ENCODE results near the gene PCDH19.

The PCDH19 gene

DNA sequence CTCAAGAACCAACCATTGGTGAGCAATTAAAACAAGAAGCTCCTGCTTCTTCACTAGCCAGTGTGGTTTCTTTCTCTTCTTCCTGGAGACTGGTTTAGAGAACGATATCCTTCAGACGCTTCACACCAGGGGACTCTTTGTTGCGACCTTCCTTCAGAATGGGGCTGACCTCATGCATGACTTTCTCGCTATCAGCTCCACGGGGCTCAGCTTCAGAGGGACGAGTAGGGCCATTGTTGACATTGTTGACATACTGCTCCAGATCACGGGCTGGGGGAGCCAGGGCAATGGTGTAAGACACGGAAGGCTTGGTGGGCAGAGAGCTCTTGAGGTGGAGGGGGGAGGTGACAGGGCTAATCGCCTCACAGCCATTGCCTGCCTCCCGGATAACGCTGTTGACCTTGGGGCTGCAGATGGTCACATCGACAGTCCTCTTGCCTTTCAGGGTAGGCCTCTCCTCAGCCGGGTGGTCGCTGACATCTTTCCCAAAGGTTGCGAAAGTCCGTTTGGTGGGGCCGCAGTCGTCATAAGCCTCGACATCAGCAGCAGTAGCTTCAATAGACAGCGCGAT lies 113.8 kb downstream of the PCDH19 start:
- DNase-seq (ENCODE audit: low read depth, low spot score): no peak

DNA sequence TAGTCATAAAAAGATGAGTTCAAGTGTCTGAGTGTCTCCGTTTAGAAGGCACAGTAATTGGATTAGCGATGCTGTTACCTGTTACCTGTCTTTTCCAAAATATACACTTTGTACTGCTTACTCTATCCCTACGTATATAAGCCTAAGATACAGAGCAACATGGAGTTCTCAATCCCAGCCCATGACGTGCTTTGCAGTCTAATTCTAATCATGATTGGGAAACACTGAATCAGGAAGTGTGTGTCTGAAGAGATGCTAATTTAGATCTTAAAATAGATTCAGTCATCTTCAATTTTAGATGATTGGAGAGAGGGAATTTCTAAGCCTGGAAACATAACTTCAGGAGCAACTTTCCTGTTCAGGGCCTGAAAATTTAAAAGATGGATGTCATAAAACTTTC lies 115.1 kb downstream of the PCDH19 start:
- no peak for DNase-seq (ENCODE audit: low read depth, low spot score)

DNA sequence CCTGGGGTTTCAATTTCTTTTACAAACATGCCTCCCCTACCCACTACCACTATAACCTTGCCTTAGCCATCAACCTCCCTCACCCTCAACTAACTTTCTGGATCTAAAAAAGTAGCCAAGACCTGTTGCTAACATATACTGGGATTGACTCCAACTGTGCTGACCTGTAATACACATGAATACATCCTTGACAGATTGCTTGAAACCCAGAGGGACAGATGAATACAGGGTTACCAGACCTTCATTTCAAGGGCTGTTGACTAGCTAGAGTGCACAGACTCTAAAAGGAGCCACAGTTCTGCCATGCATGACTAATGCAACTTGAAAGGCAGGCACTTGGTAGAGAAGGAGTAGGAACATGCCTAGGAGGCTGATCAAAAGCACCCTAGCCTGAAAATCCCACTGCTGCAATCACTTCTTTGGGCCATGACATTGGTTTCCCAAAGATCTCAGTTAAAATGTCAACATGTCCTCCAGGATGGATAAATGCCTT lies 121.0 kb downstream of the PCDH19 start:
- no peak for DNase-seq (ENCODE audit: low read depth, low spot score)

DNA sequence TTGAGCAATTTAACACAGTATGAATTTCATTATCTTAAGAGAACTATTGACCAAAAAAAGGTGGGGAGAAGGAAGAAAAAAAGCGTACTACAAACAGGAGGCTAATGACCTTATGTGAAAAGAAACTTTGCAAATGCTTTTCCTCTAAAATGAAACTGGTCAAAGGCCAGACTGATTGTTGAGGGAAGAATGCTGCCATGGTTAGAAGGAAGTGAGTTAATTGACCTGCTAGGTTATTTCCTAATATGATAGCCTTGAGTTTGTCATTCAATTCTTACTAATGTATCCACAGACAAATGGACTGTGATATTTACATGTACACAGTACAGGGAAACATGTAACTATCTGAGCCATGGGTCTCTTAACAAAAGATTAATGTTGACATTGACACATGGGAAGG lies 132.8 kb downstream of the PCDH19 start:
- DNase-seq (ENCODE audit: low read depth, low spot score): no peak

DNA sequence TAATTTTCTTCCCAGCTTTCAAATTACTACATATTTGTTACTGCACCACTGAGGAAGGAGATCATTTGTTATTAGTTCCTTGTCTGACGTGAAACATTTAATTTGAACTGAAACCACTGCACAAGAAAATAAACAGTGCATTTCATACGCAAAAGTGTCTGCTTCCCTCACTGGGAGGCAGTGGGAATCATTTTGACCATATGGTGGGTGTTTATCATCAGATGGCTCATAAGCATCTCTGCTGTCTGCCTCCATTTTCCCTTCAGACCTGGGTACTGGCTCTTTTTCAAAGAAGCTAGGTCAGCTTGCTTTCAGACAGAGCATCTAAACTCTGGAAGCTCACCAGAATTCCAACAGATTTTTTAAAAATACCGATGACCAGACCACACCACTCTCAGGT lies 135.2 kb downstream of the PCDH19 start:
- no peak for DNase-seq (ENCODE audit: low read depth, low spot score)

DNA sequence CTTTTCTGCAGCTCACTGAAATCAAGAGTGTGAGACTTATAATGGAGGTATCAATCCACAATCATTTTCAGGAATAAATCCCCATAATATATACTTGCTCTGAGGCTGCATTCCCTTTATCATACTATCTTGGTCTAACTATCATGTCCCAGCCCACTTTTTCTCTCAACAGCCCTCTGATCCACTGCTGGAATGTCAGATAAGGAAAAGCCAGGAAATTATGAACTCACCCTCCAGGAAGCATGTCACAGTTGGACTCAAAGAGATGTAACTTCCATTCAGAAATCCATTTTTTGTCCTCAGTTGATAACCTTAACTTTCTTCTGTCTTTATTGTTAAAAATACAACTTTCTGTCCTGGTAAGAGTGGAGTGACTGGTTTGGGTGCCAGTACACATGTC lies 144.9 kb downstream of the PCDH19 start:
- no peak for DNase-seq (ENCODE audit: low read depth, low spot score)

DNA sequence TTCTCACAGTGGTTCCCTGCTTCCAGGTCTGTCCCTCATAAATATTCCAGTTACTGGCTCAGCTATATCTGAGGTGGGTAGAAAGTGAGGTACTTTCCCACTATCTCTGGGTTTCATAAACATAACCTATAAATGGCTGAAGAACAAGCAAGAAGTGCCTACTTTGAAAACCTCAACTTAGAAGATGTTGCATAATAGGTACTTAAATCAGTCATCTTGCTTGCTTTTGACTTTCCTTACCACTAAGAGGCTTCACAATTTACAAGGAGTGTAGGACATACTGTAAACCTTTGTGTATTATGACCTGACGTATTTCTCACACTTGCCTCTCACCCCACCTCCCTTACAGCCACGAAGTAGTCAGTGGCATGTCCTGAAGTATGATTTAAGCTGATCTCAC lies 145.9 kb downstream of the PCDH19 start:
- no peak for DNase-seq (ENCODE audit: low read depth, low spot score)

DNA sequence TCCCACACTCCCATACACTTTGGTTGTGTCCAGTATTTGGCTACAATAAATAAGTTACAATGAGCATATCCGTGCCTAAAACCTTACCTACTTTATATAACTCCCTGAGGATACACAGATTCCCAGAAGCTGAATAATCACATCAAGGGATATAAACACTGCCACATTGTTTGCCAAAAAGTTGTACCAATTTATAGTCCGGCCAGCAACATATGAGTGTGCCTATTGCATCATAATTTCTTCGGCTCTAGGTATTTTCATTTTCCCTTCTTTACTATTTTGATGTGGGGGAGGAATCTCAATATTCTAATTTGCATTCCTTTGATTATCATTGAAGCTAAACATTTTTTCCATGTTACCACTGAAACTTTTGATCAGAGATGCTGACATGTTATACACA lies 146.4 kb downstream of the PCDH19 start:
- no peak for DNase-seq (ENCODE audit: low read depth, low spot score)

DNA sequence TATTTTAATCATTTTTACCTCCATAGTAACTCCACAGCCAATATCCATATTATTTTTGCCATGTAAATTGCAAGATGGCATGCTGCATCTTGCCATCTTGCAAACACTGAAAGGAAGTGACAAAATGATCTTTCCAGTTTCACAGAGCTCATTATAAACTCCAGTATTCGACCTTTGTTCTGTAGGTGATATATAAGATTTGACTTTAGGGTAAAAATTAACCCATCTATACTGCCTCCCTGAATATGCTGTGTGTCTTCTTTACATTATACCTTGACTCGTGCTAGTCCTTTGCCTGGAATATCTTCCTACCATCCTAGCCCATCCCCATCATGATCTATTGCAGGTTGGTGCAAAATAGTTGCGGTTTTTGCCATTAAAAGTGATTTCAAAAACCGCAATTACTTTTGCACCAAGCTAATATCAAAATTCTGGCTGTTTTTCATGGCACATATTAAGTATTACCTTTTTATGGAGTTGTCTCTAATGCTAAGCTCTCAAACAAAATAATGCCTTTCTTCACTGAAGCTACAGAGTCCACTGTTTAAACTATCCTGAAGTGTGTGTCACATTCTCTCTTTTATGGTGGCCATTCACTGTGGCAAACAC lies 161.1 kb downstream of the PCDH19 start:
- no peak for DNase-seq (ENCODE audit: low read depth, low spot score)

DNA sequence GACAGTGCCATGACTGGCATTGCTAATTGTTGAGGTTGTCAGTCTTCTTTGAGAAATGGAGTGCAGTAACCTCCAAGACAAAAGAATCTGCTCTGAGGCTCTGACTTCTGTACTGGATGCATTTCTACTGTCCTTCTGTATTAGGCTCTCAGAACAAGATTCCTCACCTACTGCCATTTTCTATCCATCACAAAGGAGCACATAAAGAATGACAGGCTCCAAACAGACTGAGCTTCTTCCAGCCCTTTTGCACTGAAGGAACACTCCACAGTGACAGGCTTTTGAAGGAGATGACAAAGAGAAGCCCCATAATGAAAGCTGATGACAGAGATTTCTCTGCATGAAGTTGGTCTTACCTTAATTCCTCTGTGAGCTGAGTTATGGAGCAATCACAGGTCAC lies 162.2 kb downstream of the PCDH19 start:
- DNase-seq (ENCODE audit: low read depth, low spot score): no peak

DNA sequence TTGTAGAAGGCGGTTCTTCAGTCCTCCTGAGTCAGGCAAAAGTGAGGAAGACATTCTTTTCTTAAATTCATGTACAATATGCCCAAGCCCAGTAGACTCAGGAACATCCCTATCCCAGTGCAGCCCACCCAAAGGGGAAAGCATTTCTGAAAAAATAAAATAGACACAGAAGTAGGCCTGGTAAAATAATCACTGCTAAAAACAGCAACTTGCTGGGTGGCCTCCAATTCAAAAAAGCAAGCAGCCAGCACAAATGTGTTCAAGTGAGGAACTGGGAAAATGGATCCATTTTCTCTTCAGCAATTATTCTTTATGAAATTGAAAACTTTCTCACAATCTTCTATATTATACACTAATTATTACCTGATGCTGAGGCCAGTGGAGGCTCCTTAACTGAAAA lies 165.4 kb downstream of the PCDH19 start:
- DNase-seq (ENCODE audit: low read depth, low spot score): no peak
